Heart right ventricle (tissue), 16 donors: ENCODE measurements around the gene PPP1R15B. TPM values are rescaled to one million over a fixed set of nuclear protein-coding genes. Genes with fewer than 3 reads are reported as not detected.

ENCODE experiments used
- ATAC-seq, 8 donors: fragments of 200-7000 bp; cut with Tn5 transposase; one replicate each; pipeline ENCODE4 v1.9.1; 2020; ENCODE audit warnings: mild to moderate bottlenecking in 8 of 8, moderate library complexity in 8 of 8, moderate number of reproducible peaks in 1 of 8
- DNase-seq, 2 donors: peaks; one replicate each; pipeline ENCODE4 v3.0.0-alpha.2; 2020
- H3K27ac ChIP-seq, 10 donors: fragments of 200-600 bp; sonication (generic) in 2 of 10; one replicate each; pipeline versions ENCODE4 v1.5.0 to v1.8.0; 2020 to 2022; ENCODE audit warnings: mild to moderate bottlenecking in 3 of 10
- H3K27me3 ChIP-seq, 7 donors: fragments of 200-600 bp; one replicate each; pipeline ENCODE4 v1.8.0; 2021 to 2022; ENCODE audit warnings: mild to moderate bottlenecking in 2 of 7
- H3K36me3 ChIP-seq, 9 donors: fragments of 200-600 bp; sonication (generic) in 1 of 9; one replicate each; pipeline versions ENCODE4 v1.5.0 to v1.8.0; 2020 to 2022; ENCODE audit warnings: mild to moderate bottlenecking in 2 of 9
- H3K4me1 ChIP-seq, 9 donors: fragments of 200-600 bp; sonication (generic) in 1 of 9; one replicate each; pipeline versions ENCODE4 v1.5.0 to v1.8.0; 2020 to 2022; ENCODE audit warnings: mild to moderate bottlenecking in 4 of 9
- H3K4me3 ChIP-seq, 10 donors: fragments of 200-600 bp; sonication (generic) in 2 of 10; one replicate each; pipeline versions ENCODE4 v1.5.0 to v1.8.0; 2020 to 2022; ENCODE audit warnings: mild to moderate bottlenecking in 7 of 10, moderate library complexity in 2 of 10
- H3K9me3 ChIP-seq, 11 donors: fragments of 200-600 bp in 10 of 11; sonication (generic) in 2 of 11; one replicate each; pipeline versions ENCODE4 v1.5.0 to v1.8.0; 2013 to 2022; ENCODE audit warnings: mild to moderate bottlenecking in 2 of 11, control low read depth in 1 of 11, moderate library complexity in 1 of 11
- WGBS, 2 donors: extraction: QIAGEN DNeasy Blood & Tissue Kit; methylation state at CpG; one replicate each; pipeline ENCODE4 v1.1.7; 2013; ENCODE audit warnings: inconsistent platforms in 1 of 2; 5-methylcytosine and 5-hydroxymethylcytosine counted together
- intact Hi-C, 10 donors: fragments of 100-400 bp; cut with DNase I; formaldehyde crosslinking; loops; one replicate each; pipeline versions ENCODE4 v1.11.1 to v1.14.2; 2022
- long read RNA-seq, 3 donors: library from polyadenylated mRNA; unstranded; transcript quantifications; one replicate each; pipeline ENCODE4 v2.0.0, GENCODE V29; 2020 to 2021
- polyA plus RNA-seq, 2 donors: library from polyadenylated mRNA; stranded (reverse); fragments of 200-250 nt; gene quantifications; one replicate each; pipeline ENCODE4 v1.2.3, GENCODE V29; 2013
- total RNA-seq, 10 donors: library from RNA; stranded (reverse); fragmentation: NEBNext Ultra II Directional in 3 of 10; extraction: Animal tissue kit (Norgen Biotek cat#: 25700) in 3 of 10; gene quantifications; one replicate each; pipeline versions ENCODE4 v1.2.1 to v1.2.4, GENCODE V29; 2021 to 2023
- TF ChIP-seq, protein P1 (sequence below), 9 donors: fragments of 200-600 bp; sonication (generic) in 2 of 9; IDR thresholded peaks; one replicate each; pipeline versions ENCODE4 v1.5.0 to v1.8.0; 2021 to 2022; ENCODE audit warnings: antibody characterized with exemption in 9 of 9, mild to moderate bottlenecking in 5 of 9, moderate library complexity in 1 of 9
- donor health status: Arrhythmogenic right ventricular cardiomyopathy.
- donor health status: ischemic (EF 13 %, LVEDD 7.1; RV severe dilation, severe dysfunction).
- donor health status: healthy with polysubstance abuse.
- donor health status: DM: no; HTN: yes; CAD: no.
- donor health status: DM: no; HTN: no; CAD: no.
- donor health status: ischemic (EF 25% LVEDD 6.9; RV normal size, moderate dysfunction).
- donor health status: ischemic (EF 25% LVEDD 5.7; RV mildly dilated, moderate dysfunction).
- donor health status: healthy.
- donor health status: DM: yes; HTN: yes; CAD: no.
- donor health status: Ischemic cardiomyopathy.
- donor health status: ischemic (EF 35%, LVEDD 5.7; RV mildly dilated, moderate dysfunction).
- donor health status: nonischemic (EF 11% LVEDD 7.7; RV severe dilation, severe dysfunction).
- donor health status: DM: yes; HTN: yes; CAD: no.
- donor health status: PGD.
- donor health status: ischemic (EF 29% LVEDD 5.4; RV normal size, mild dysfunction).
- donor health status: nonischemic (EF 23%, LVEDD 6.1; RV moderate dilation, normal function).

Gene PPP1R15B
- 10 to 100 TPM; 18.1 to 47.3 (median 22.5) TPM for total RNA-seq
- 10 to 100 TPM in 1 of 2 donors, 1 to 10 TPM in 1; 8.4 to 13.0 TPM for polyA plus RNA-seq
- long read RNA-seq, donor 1, full-length matches to known transcripts: 12 of 13 reads
- long read RNA-seq, donor 1, partial matches to known transcripts: 1 of 13 reads
- long read RNA-seq, donor 1, other reads (novel, unspliced or antisense): 0 of 13 reads
- long read RNA-seq, donor 2, full-length matches to known transcripts: 9 of 11 reads
- long read RNA-seq, donor 2, partial matches to known transcripts: 0 of 11 reads
- long read RNA-seq, donor 2, other reads (novel, unspliced or antisense): 2 of 11 reads
- long read RNA-seq, donor 3, full-length matches to known transcripts: 63 of 74 reads
- long read RNA-seq, donor 3, partial matches to known transcripts: 0 of 74 reads
- long read RNA-seq, donor 3, other reads (novel, unspliced or antisense): 11 of 74 reads

DNA sequence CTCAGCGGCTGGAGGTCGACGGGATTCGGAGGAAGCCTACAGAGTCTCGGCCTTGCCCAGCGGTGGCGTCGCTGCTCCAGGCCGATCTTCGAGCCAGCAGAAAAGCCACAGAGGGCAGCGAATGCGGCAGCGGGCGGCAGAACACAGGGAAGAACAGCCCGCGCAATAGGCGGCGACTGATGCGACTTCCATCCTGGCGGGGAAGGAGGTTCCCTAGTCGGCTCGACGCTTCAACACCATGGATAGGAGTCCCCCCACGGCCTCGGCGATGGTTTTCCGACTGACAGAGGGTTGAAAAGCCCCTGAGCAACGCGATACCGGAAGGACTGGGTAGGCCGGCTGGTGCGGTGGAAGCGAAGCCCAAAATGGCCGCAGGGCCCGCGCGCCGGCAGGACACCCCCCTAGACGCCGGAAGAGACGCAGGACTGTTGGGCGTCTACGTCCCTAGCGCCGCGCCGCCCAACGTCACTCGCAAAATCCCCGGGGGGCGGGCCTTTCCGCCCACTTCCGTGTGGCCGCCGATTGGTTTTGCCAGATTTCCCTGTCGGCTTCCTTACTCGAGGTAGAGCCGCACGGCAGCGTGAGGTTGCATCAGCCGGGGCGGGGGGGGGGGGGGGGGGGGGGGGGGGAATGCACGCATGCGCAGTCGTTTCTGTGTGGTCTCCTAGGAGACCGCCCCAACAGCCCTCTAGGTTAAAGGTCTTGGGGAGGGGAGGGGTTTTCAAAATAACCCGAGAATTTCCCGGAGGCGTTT is at the start of gene PPP1R15B:
Gene PPP1R15B (minus strand): TSS at position 367 of the 754 bp plus-strand sequence. CDS start 406 bp downstream, outside the sequence.
- 0 to 1% methylated on average over 68 to 69 of the region's 69 CpGs for WGBS, 2 donors
- H3K27ac ChIP-seq: peak within 1 kb of the TSS; percentile 87 to 100 (median 98)
- H3K9me3 ChIP-seq: no peaks in the 10 kb centered on the region
- H3K4me3 ChIP-seq: peak within 1 kb of the TSS; percentile 65 to 97 (median 86)
- no peaks in the 10 kb centered on the region for H3K27me3 ChIP-seq
- intact Hi-C loops: no loop called here
- DNase-seq: peak; percentile 97
- H3K4me1 ChIP-seq: peaks cover 0 to 37% (median 14%) of the 10 kb centered on the region in 9 donors
- TF ChIP-seq, protein P1, sequence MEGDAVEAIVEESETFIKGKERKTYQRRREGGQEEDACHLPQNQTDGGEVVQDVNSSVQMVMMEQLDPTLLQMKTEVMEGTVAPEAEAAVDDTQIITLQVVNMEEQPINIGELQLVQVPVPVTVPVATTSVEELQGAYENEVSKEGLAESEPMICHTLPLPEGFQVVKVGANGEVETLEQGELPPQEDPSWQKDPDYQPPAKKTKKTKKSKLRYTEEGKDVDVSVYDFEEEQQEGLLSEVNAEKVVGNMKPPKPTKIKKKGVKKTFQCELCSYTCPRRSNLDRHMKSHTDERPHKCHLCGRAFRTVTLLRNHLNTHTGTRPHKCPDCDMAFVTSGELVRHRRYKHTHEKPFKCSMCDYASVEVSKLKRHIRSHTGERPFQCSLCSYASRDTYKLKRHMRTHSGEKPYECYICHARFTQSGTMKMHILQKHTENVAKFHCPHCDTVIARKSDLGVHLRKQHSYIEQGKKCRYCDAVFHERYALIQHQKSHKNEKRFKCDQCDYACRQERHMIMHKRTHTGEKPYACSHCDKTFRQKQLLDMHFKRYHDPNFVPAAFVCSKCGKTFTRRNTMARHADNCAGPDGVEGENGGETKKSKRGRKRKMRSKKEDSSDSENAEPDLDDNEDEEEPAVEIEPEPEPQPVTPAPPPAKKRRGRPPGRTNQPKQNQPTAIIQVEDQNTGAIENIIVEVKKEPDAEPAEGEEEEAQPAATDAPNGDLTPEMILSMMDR (IDR thresholded peaks at IDR 0.05): no peak
- peaks cover 0 to 22% (median 0%) of the 10 kb centered on the region in 9 donors for H3K36me3 ChIP-seq
- ATAC-seq: peak; percentile 93 to 97 (median 96)

DNA sequence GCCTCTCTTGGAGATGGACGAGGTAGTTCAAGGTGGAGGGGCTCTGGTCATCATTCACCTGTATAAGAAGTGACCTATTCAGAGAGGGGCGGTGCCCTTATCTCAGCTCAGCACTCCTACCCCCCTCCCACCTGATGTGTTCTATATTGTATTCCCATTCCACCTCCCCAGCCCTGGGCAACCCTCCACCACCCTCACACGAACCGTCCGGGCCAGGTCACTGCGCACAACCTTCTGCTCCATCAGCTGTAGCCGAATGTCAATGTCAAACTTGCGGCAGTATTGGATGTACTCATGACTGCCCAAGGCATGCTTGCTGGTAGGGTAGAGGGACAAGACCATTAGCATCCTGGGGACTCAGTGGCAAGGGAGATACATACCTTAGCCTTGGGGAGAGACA is 48.7 kb upstream of the PPP1R15B start:
- Histone ChIP-seq H3K4me3 (no peak overlapping the region), H3K9me3 (no peaks in the 10 kb centered on the region), H3K27me3 (no peaks in the 10 kb centered on the region), H3K27ac (peak overlapping the region in 9 of 10 donors; percentile 75 to 98 (median 91)), H3K36me3 (peaks cover 0 to 81% (median 37%) of the 10 kb centered on the region in 9 donors), H3K4me1 (peaks cover 34 to 97% (median 67%) of the 10 kb centered on the region in 9 donors)
- WGBS, 2 donors: 96% methylated on average over 8 of the region's 8 CpGs
- ATAC-seq (no peak), DNase-seq (no peak)
- TF ChIP-seq, protein P1 (IDR thresholded peaks at IDR 0.05): no peak
- intact Hi-C loops: no loop called here

DNA sequence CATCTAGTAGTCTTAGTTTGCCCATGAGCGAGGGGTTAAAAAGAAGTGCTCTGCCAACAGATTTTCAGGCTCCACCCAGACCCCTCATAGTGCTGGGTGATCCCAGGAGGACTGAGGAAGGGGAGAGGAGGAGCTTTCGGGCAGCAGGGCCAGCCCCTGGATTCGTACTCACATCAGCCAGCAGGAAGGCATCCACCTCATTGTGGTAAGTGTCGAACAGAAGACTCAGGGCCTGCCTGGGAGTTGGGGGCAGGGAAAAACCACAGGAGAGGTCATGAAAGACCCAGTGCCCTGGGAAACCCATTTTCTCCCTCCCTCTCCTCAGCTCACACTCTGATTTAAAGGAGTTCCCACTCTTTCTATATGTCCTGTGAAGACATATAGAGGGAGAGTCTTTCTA is 48.1 kb upstream of the PPP1R15B start:
- intact Hi-C loops: no loop called here
- Histone ChIP-seq H3K9me3 (no peaks in the 10 kb centered on the region), H3K27me3 (no peaks in the 10 kb centered on the region), H3K27ac (peak overlapping the region in 8 of 10 donors; percentile 20 to 98 (median 82)), H3K4me1 (peaks cover 28 to 97% (median 63%) of the 10 kb centered on the region in 9 donors), H3K4me3 (no peak overlapping the region), H3K36me3 (peaks cover 0 to 87% (median 39%) of the 10 kb centered on the region in 9 donors)
- 80 to 83% methylated on average over 4 of the region's 4 CpGs for WGBS, 2 donors
- TF ChIP-seq, protein P1 (IDR thresholded peaks at IDR 0.05): no peak
- ATAC-seq (no peak), DNase-seq (no peak)

DNA sequence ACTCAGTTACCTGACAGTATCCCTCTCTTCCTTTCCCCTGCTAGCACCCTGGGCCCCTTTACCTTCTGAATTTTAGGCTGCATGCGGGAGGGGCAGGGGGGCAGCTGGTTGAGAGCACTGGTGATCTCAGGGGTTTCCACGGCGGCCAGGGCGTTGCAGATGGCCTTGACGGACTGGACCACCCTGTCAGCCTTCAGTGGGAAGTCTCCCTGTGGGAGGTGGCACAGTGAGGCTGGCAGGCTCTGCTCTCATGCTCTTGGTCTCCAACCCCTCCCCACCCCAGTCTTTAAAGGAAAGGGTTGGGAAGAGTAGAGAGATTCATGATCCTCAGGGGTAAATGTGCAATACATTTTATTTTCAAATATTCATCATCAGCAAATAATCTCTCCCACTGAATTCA is 46.0 kb upstream of the PPP1R15B start:
- H3K36me3 ChIP-seq: peaks cover 0 to 91% (median 47%) of the 10 kb centered on the region in 9 donors
- peak overlapping the region in 5 of 10 donors; percentile 1 to 43 (median 14) for H3K27ac ChIP-seq
- 85 to 91% methylated on average over 5 of the region's 5 CpGs for WGBS, 2 donors
- H3K9me3 ChIP-seq: no peaks in the 10 kb centered on the region
- TF ChIP-seq, protein P1 (IDR thresholded peaks at IDR 0.05): no peak
- ATAC-seq (no peak), DNase-seq (no peak)
- intact Hi-C loops: no loop called here
- no peak overlapping the region for H3K4me3 ChIP-seq
- H3K4me1 ChIP-seq: peaks cover 13 to 97% (median 60%) of the 10 kb centered on the region in 9 donors
- H3K27me3 ChIP-seq: no peaks in the 10 kb centered on the region
